K562 (cell line): ENCODE measurements around the gene TGOLN2. TPM values are rescaled to one million over a fixed set of nuclear protein-coding genes. Genes with fewer than 3 reads are reported as not detected.

ENCODE experiments used
- BCL6 ChIP-seq: fragments of 250-450 bp; sonication (Bioruptor Pico); IDR thresholded peaks from 2 replicates; pipeline ENCODE4 v1.4.0; 2020
- DIDO1 ChIP-seq: fragments of 450-650 bp; IDR thresholded peaks from 2 replicates; pipeline ENCODE4 v1.6.1; 2016; ENCODE audit warnings: low read depth, missing biosample characterization, missing genetic modification characterization
- FOS ChIP-seq: IDR thresholded peaks from 3 replicates; pipeline ENCODE4 v1.6.1; 2011; ENCODE audit not compliant: insufficient read length; ENCODE audit errors: extremely low read depth
- SETDB1 ChIP-seq: IDR thresholded peaks from one replicate; pipeline ENCODE4 v1.6.1; 2012; ENCODE audit warnings: low read length, control low read depth, inconsistent platforms
- ZNF77 ChIP-seq: fragments of 250-450 bp; sonication (Bioruptor Pico); IDR thresholded peaks from 2 replicates; pipeline ENCODE4 v1.5.0; 2020
- polyA plus RNA-seq, 8 experiments: library from polyadenylated mRNA; depleted of rRNA in 4 of 8; stranded (reverse) in 5 of 8; unstranded in 3 of 8; fragments of >200 nt; fragmentation: Nextera tagmentation in 2 of 8; fragmentation: Illumina TruSeq in 1 of 8; extraction: Ambion mirVana in 2 of 8; extraction: Trizol in 1 of 8; gene quantifications; 2 replicates each; pipeline versions ENCODE4 v1.2.1 to v1.2.3, GENCODE V29; 2011 to 2014; ENCODE audit warnings: inconsistent platforms in 1 of 8, missing spikeins in 1 of 8
- total RNA-seq, 7 experiments: library from RNA; depleted of rRNA in 6 of 7; stranded (reverse); fragments of >200 nt in 6 of 7; fragmentation: Illumina TruSeq in 2 of 7; extraction: Trizol in 2 of 7; gene quantifications; 2 replicates each; pipeline versions ENCODE4 v1.2.1 to v1.2.3, GENCODE V29; 2011 to 2021; ENCODE audit warnings: low replicate concordance in 1 of 7
- TF ChIP-seq, protein P1 (sequence below): IDR thresholded peaks from 2 replicates; pipeline ENCODE4 v1.6.1; 2014; ENCODE audit warnings: antibody characterized with exemption
- TF ChIP-seq, protein P2 (sequence below): fragments of 250-450 bp; sonication (Bioruptor Pico); IDR thresholded peaks from 2 replicates; pipeline ENCODE4 v1.4.0; 2020; ENCODE audit warnings: borderline replicate concordance
- TF ChIP-seq, protein P3 (sequence below): fragments of 450-650 bp; IDR thresholded peaks from 2 replicates; pipeline ENCODE4 v1.6.1; 2016; ENCODE audit warnings: borderline replicate concordance
- TF ChIP-seq, protein P4 (sequence below): fragments of 250-450 bp; sonication (Bioruptor Pico); IDR thresholded peaks from 2 replicates; pipeline ENCODE4 v1.5.0; 2022; ENCODE audit warnings: mild to moderate bottlenecking

Gene TGOLN2
- total and polyA plus RNA-seq, 9 of the 15 experiments (the other 6 are each of a cell fraction or from before 2014, with no cell fraction given), result 13.0 to 66.5 (median 35.9) TPM

DNA sequence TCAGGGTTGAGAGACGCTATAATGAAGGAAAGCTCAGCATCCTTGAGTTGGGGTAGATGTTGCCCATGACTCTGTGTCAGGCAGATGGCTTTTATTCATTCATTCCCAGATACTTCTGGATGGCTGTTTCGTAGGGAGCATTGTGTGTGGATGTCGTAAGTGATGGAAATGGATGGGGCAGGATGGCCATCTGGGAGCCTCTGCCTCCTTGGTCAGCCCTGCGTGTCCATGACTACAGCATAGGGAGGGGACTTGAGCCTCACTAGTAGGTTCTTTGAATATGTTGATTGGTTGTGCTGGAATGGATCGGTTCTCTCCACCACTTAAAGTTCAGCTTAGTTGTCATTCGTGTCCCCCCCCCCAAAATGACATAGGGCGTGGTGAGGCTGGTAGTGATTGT lies 44.9 kb downstream of the TGOLN2 start (continued):
- TF ChIP-seq, protein P1, sequence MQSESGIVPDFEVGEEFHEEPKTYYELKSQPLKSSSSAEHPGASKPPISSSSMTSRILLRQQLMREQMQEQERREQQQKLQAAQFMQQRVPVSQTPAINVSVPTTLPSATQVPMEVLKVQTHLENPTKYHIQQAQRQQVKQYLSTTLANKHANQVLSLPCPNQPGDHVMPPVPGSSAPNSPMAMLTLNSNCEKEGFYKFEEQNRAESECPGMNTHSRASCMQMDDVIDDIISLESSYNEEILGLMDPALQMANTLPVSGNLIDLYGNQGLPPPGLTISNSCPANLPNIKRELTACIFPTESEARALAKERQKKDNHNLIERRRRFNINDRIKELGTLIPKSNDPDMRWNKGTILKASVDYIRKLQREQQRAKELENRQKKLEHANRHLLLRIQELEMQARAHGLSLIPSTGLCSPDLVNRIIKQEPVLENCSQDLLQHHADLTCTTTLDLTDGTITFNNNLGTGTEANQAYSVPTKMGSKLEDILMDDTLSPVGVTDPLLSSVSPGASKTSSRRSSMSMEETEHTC, result no peak
- TF ChIP-seq SETDB1 (no peak), FOS (no peak), BCL6 (CRISPR knock-in tag) (no peak), DIDO1 (no peak), ZNF77 (CRISPR knock-in tag) (no peak)
- TF ChIP-seq, protein P2, sequence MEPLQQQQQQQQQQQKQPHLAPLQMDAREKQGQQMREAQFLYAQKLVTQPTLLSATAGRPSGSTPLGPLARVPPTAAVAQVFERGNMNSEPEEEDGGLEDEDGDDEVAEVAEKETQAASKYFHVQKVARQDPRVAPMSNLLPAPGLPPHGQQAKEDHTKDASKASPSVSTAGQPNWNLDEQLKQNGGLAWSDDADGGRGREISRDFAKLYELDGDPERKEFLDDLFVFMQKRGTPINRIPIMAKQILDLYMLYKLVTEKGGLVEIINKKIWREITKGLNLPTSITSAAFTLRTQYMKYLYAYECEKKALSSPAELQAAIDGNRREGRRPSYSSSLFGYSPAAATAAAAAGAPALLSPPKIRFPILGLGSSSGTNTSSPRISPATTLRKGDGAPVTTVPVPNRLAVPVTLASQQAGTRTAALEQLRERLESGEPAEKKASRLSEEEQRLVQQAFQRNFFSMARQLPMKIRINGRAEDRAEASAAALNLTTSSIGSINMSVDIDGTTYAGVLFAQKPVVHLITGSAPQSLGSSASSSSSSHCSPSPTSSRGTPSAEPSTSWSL (CRISPR knock-in tag), result no peak
- TF ChIP-seq, protein P3, sequence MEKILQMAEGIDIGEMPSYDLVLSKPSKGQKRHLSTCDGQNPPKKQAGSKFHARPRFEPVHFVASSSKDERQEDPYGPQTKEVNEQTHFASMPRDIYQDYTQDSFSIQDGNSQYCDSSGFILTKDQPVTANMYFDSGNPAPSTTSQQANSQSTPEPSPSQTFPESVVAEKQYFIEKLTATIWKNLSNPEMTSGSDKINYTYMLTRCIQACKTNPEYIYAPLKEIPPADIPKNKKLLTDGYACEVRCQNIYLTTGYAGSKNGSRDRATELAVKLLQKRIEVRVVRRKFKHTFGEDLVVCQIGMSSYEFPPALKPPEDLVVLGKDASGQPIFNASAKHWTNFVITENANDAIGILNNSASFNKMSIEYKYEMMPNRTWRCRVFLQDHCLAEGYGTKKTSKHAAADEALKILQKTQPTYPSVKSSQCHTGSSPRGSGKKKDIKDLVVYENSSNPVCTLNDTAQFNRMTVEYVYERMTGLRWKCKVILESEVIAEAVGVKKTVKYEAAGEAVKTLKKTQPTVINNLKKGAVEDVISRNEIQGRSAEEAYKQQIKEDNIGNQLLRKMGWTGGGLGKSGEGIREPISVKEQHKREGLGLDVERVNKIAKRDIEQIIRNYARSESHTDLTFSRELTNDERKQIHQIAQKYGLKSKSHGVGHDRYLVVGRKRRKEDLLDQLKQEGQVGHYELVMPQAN, result no peak
- TF ChIP-seq, protein P4, sequence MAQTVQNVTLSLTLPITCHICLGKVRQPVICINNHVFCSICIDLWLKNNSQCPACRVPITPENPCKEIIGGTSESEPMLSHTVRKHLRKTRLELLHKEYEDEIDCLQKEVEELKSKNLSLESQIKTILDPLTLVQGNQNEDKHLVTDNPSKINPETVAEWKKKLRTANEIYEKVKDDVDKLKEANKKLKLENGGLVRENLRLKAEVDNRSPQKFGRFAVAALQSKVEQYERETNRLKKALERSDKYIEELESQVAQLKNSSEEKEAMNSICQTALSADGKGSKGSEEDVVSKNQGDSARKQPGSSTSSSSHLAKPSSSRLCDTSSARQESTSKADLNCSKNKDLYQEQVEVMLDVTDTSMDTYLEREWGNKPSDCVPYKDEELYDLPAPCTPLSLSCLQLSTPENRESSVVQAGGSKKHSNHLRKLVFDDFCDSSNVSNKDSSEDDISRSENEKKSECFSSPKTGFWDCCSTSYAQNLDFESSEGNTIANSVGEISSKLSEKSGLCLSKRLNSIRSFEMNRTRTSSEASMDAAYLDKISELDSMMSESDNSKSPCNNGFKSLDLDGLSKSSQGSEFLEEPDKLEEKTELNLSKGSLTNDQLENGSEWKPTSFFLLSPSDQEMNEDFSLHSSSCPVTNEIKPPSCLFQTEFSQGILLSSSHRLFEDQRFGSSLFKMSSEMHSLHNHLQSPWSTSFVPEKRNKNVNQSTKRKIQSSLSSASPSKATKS (CRISPR knock-in tag), result no peak
